H1 (cell line): Measurements from ENCODE around the gene TNFAIP8L3.

Source experiments
- BCL11A ChIP-seq, 2 experiments: IDR thresholded peaks; one replicate each; pipeline ENCODE4 v1.6.1; 2011; ENCODE audit warnings: low read depth in 2 of 2, low read length in 2 of 2, mild to moderate bottlenecking in 2 of 2
- CREB1 ChIP-seq: IDR thresholded peaks from 2 replicates; pipeline ENCODE4 v1.6.1; 2012; ENCODE audit warnings: inconsistent platforms
- JUND ChIP-seq: IDR thresholded peaks from 2 replicates; pipeline ENCODE4 v1.6.1; 2011; ENCODE audit warnings: mild to moderate bottlenecking, improper control_type of control experiment, low read length
- MAFK ChIP-seq: IDR thresholded peaks from 2 replicates; pipeline ENCODE4 v1.6.1; 2012; ENCODE audit warnings: low read depth, mild to moderate bottlenecking, improper control_type of control experiment, low read length
- POLR2A ChIP-seq, 2 experiments: IDR thresholded peaks; 1 replicate in 1 of 2; 2 replicates in 1 of 2; pipeline ENCODE4 v1.6.1; 2011; ENCODE audit warnings: low read depth in 2 of 2, low read length in 2 of 2, mild to moderate bottlenecking in 2 of 2; ENCODE audit errors: control extremely low read depth in 1 of 2
- POLR2AphosphoS5 ChIP-seq: IDR thresholded peaks from 2 replicates; pipeline ENCODE4 v1.6.1; 2011; ENCODE audit warnings: low read depth, low read length
- RAD21 ChIP-seq, 2 experiments: IDR thresholded peaks in 1 of 2; conservative IDR thresholded peaks in 1 of 2; 2 replicates each; pipeline ENCODE4 v1.6.1; 2011; ENCODE audit warnings: low read depth in 2 of 2, low read length in 2 of 2, improper control_type of control experiment in 1 of 2, inconsistent platforms in 1 of 2, mild to moderate bottlenecking in 1 of 2, moderate library complexity in 1 of 2
- SP2 ChIP-seq: IDR thresholded peaks from 2 replicates; pipeline ENCODE4 v1.6.1; 2012; ENCODE audit warnings: mild to moderate bottlenecking, low read length, inconsistent platforms
- TAF1 ChIP-seq: IDR thresholded peaks from 2 replicates; pipeline ENCODE4 v1.6.1; 2011; ENCODE audit warnings: mild to moderate bottlenecking, low read depth, low read length
- TBP ChIP-seq: IDR thresholded peaks from 2 replicates; pipeline ENCODE4 v1.6.1; 2011; ENCODE audit warnings: low read depth, low read length, improper control_type of control experiment
- TEAD4 ChIP-seq: IDR thresholded peaks from 2 replicates; pipeline ENCODE4 v1.6.1; 2012; ENCODE audit warnings: low read depth, low read length, inconsistent platforms, mixed read lengths
- TF ChIP-seq, protein P1 (sequence below), 3 experiments: IDR thresholded peaks; 1 replicate in 2 of 3; 2 replicates in 1 of 3; pipeline versions ENCODE4 v1.5.1 to v1.6.1; 2011; ENCODE audit warnings: low read length in 3 of 3, mild to moderate bottlenecking in 3 of 3, inconsistent platforms in 2 of 3, low read depth in 1 of 3, moderate library complexity in 1 of 3; ENCODE audit not compliant: insufficient read depth in 1 of 3; ENCODE audit errors: control extremely low read depth in 1 of 3

DNA sequence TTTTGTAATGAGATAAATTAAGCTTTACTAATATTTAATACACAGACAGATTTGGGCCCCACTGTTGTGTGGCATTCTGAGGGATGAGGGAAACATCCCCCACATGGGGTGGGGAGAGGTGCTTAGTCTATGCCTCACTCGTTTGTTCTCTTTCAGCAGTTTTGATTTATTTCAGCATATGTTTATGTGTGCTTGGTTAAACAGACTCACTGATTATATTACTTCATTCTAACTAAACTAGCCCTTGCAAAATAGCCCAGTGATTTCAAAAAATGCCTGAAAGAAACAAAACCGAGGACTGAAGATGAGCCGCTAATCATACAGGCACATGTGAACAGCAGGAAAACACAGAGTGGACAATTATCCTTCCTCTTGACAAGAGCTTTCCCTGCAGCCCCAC is 27.2 kb downstream of the TNFAIP8L3 start:
- TF ChIP-seq, protein P1, sequence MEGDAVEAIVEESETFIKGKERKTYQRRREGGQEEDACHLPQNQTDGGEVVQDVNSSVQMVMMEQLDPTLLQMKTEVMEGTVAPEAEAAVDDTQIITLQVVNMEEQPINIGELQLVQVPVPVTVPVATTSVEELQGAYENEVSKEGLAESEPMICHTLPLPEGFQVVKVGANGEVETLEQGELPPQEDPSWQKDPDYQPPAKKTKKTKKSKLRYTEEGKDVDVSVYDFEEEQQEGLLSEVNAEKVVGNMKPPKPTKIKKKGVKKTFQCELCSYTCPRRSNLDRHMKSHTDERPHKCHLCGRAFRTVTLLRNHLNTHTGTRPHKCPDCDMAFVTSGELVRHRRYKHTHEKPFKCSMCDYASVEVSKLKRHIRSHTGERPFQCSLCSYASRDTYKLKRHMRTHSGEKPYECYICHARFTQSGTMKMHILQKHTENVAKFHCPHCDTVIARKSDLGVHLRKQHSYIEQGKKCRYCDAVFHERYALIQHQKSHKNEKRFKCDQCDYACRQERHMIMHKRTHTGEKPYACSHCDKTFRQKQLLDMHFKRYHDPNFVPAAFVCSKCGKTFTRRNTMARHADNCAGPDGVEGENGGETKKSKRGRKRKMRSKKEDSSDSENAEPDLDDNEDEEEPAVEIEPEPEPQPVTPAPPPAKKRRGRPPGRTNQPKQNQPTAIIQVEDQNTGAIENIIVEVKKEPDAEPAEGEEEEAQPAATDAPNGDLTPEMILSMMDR (IDR thresholded peaks at IDR 0.05; ENCODE audit: control extremely low read depth in 1 of 3, insufficient read depth in 1 of 3, low read depth in 1 of 3, low read length in 3 of 3): no peak
- TF ChIP-seq RAD21 (IDR thresholded peaks at IDR 0.05 in 1 of 2, conservative IDR thresholded peaks at IDR 0.05 in 1 of 2; ENCODE audit: low read depth in 2 of 2, low read length in 2 of 2) (no peak), CREB1 (no peak), TEAD4 (no peak), POLR2A (IDR thresholded peaks at IDR 0.05; ENCODE audit: control extremely low read depth in 1 of 2, low read depth in 2 of 2, low read length in 2 of 2) (no peak), POLR2AphosphoS5 (no peak), SP2 (no peak), MAFK (no peak), TAF1 (no peak), BCL11A (IDR thresholded peaks at IDR 0.05; ENCODE audit: low read depth in 2 of 2, low read length in 2 of 2) (no peak), JUND (no peak), TBP (no peak)
